ENCODE data around the gene SLC35F3.

DNA sequence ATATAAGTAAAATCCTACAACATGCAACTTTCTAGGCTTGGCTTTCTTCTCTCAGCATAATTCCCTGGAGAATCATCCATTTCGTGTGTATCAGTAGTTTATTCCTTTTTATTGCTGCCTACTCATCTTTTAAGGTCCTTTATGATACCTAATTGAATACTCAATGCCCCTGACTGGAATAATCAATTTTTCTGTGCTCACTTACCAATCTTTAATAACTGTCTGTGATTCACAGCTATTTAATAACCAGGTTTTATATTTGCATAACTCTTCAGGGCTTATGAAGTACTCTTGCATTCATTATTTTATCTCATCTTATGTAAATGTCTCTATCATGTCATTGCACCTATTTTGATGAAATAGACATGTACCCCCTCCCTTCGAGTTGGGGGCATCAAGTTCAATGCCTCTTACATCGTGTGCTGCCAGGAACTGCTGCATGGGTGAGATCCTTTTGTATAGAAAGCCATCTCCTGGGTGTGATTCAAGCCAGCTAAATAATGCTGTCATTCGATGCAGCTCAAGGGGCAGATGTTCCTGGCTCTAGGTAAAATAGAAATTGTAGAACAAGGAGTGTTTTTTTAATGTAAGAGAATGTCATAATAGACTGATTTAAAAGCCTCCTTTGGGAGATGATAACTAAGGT is 222.7 kb downstream of the SLC35F3 start:
- TF ChIP-seq, protein P1, sequence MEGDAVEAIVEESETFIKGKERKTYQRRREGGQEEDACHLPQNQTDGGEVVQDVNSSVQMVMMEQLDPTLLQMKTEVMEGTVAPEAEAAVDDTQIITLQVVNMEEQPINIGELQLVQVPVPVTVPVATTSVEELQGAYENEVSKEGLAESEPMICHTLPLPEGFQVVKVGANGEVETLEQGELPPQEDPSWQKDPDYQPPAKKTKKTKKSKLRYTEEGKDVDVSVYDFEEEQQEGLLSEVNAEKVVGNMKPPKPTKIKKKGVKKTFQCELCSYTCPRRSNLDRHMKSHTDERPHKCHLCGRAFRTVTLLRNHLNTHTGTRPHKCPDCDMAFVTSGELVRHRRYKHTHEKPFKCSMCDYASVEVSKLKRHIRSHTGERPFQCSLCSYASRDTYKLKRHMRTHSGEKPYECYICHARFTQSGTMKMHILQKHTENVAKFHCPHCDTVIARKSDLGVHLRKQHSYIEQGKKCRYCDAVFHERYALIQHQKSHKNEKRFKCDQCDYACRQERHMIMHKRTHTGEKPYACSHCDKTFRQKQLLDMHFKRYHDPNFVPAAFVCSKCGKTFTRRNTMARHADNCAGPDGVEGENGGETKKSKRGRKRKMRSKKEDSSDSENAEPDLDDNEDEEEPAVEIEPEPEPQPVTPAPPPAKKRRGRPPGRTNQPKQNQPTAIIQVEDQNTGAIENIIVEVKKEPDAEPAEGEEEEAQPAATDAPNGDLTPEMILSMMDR (IDR thresholded peaks at IDR 0.05 in 2 of 3, conservative IDR thresholded peaks at IDR 0.05 in 1 of 3; ENCODE audit: insufficient read depth in 2 of 3, low read depth in 1 of 3, low read length in 3 of 3): no peak
- TF ChIP-seq, protein P2, sequence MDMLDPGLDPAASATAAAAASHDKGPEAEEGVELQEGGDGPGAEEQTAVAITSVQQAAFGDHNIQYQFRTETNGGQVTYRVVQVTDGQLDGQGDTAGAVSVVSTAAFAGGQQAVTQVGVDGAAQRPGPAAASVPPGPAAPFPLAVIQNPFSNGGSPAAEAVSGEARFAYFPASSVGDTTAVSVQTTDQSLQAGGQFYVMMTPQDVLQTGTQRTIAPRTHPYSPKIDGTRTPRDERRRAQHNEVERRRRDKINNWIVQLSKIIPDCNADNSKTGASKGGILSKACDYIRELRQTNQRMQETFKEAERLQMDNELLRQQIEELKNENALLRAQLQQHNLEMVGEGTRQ (CRISPR knock-in tag; IDR thresholded peaks at IDR 0.05): no peak
- TF ChIP-seq, protein P3, sequence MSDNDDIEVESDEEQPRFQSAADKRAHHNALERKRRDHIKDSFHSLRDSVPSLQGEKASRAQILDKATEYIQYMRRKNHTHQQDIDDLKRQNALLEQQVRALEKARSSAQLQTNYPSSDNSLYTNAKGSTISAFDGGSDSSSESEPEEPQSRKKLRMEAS (CRISPR knock-in tag; IDR thresholded peaks at IDR 0.05): no peak
- TF ChIP-seq ZFX (CRISPR knock-in tag; IDR thresholded peaks at IDR 0.05) (no peak), ZBTB26 (CRISPR knock-in tag; IDR thresholded peaks at IDR 0.05) (no peak)

Data from K562 (cell line).